GM19238 (cell line): ENCODE data around the gene ZNF662.
"Not testable (repeated sequence)": the region's sequence is repeated elsewhere in the genome, so short reads cannot be mapped to it uniquely, and the experiment has no call there.

Source experiments
- DNase-seq: peaks from one replicate; pipeline ENCODE4 v3.0.0; 2011; ENCODE audit warnings: low spot score; ENCODE audit not compliant: insufficient read length

The ZNF662 gene

GRCh38 chr3:42906070-42906847 is at the start of gene ZNF662:
TSS of gene ZNF662 (plus strand) at chr3:42906142. CDS start at chr3:42908115, 1,973 bp downstream.
- DNase-seq = no peak

GRCh38 chr3:42856544-42856943 is 49.4 kb upstream of the ZNF662 start:
- no peak for DNase-seq

GRCh38 chr3:42864321-42864950 is 41.5 kb upstream of the ZNF662 start:
- DNase-seq = no peak

- DNase-seq = no peak
Measured at GRCh38 chr3:42865256-42865655, 40.7 kb upstream of the ZNF662 start.

- no peak for DNase-seq
Measured at GRCh38 chr3:42867138-42867537, 38.8 kb upstream of the ZNF662 start.

- DNase-seq = no peak
Measured at GRCh38 chr3:42868841-42869240, 37.1 kb upstream of the ZNF662 start.

GRCh38 chr3:42871592-42872196 is 34.2 kb upstream of the ZNF662 start:
- DNase-seq = no peak

- DNase-seq = no peak
Measured at GRCh38 chr3:42872718-42873117, 33.2 kb upstream of the ZNF662 start.

GRCh38 chr3:42873221-42873982 is 32.5 kb upstream of the ZNF662 start:
- no peak for DNase-seq

- no peak for DNase-seq
Measured at GRCh38 chr3:42874749-42875148, 31.2 kb upstream of the ZNF662 start.

GRCh38 chr3:42875325-42876151 is 30.4 kb upstream of the ZNF662 start, which contains the start of gene CYP8B1:
TSS of gene CYP8B1 (minus strand) at chr3:42875879. CDS start at chr3:42875816, 63 bp downstream.
- no peak for DNase-seq

- no peak for DNase-seq
Measured at GRCh38 chr3:42876401-42876800, 29.5 kb upstream of the ZNF662 start.

- DNase-seq = no peak
Measured at GRCh38 chr3:42876940-42877720, 28.8 kb upstream of the ZNF662 start.

GRCh38 chr3:42877881-42878280 is 28.1 kb upstream of the ZNF662 start:
- DNase-seq = no peak

GRCh38 chr3:42880183-42880582 is 25.8 kb upstream of the ZNF662 start:
- DNase-seq = no peak

GRCh38 chr3:42880601-42881451 is 25.1 kb upstream of the ZNF662 start:
- DNase-seq = peak; percentile 89

GRCh38 chr3:42883251-42883930 is 22.6 kb upstream of the ZNF662 start:
- not testable (repeated sequence) for DNase-seq

GRCh38 chr3:42884324-42884723 is 21.6 kb upstream of the ZNF662 start:
- DNase-seq = no peak
